Forelimb muscle (tissue), 1 donor: ENCODE measurements around the gene PGM1. TPM values are rescaled to one million over a fixed set of nuclear protein-coding genes. Genes with fewer than 3 reads are reported as not detected.
"Not testable (repeated sequence)": the region's sequence is repeated elsewhere in the genome, so short reads cannot be mapped to it uniquely, and the experiment has no call there.

ENCODE experiments used
- DNase-seq: peaks from one replicate; pipeline ENCODE4 v3.0.0-alpha.2; 2013; ENCODE audit warnings: low read depth
- polyA plus RNA-seq: library from polyadenylated mRNA; unstranded; fragments of 120-200 nt; gene quantifications from one replicate; pipeline ENCODE4 v1.2.1, GENCODE V29; 2013; ENCODE audit not compliant: insufficient read length

PGM1 gene
- polyA plus RNA-seq: 73.8 TPM

- DNase-seq: no peak
Measured at GRCh38 chr1:63593303-63593885, at the start of gene PGM1. Gene PGM1, plus strand, starts transcription at chr1:63593411. Its CDS starts 78 bp downstream, at chr1:63593489.

- no peak for DNase-seq
Measured at GRCh38 chr1:63545780-63546179, 47.4 kb upstream of the PGM1 start.

GRCh38 chr1:63547621-63548294 lies 45.5 kb upstream of the PGM1 start:
- DNase-seq: no peak

- no peak for DNase-seq
Measured at GRCh38 chr1:63548303-63548702, 44.9 kb upstream of the PGM1 start.

- no peak for DNase-seq
Measured at GRCh38 chr1:63548877-63549276, 44.3 kb upstream of the PGM1 start.

- no peak for DNase-seq
Measured at GRCh38 chr1:63555480-63555879, 37.7 kb upstream of the PGM1 start.

GRCh38 chr1:63557365-63557987 lies 35.7 kb upstream of the PGM1 start:
- DNase-seq: no peak

GRCh38 chr1:63559357-63559756 lies 33.9 kb upstream of the PGM1 start:
- no peak for DNase-seq

GRCh38 chr1:63563745-63564144 lies 29.5 kb upstream of the PGM1 start:
- DNase-seq: no peak

- no peak for DNase-seq
Measured at GRCh38 chr1:63569068-63569467, 24.1 kb upstream of the PGM1 start.

GRCh38 chr1:63569640-63570316 lies 23.4 kb upstream of the PGM1 start:
- DNase-seq: no peak

- DNase-seq: not testable (repeated sequence)
Measured at GRCh38 chr1:63572686-63573085, 20.5 kb upstream of the PGM1 start.

- not testable (repeated sequence) for DNase-seq
Measured at GRCh38 chr1:63574203-63574796, 18.9 kb upstream of the PGM1 start.

GRCh38 chr1:63575340-63575826 lies 17.8 kb upstream of the PGM1 start:
- no peak for DNase-seq

- not testable (repeated sequence) for DNase-seq
Measured at GRCh38 chr1:63586326-63586725, 6.9 kb upstream of the PGM1 start.

GRCh38 chr1:63590166-63590560 lies 3.0 kb upstream of the PGM1 start:
- no peak for DNase-seq

- DNase-seq: no peak
Measured at GRCh38 chr1:63592536-63593302, 492 bp upstream of the PGM1 start.

GRCh38 chr1:63593886-63594605 lies 835 bp downstream of the PGM1 start:
- DNase-seq: no peak

GRCh38 chr1:63595435-63595834 lies 2.2 kb downstream of the PGM1 start:
- DNase-seq: no peak

- no peak for DNase-seq
Measured at GRCh38 chr1:63599799-63600198, 6.6 kb downstream of the PGM1 start.

- no peak for DNase-seq
Measured at GRCh38 chr1:63600248-63600647, 7.0 kb downstream of the PGM1 start.
